ENCODE data around the gene FNDC11. TPM values are rescaled to one million over a fixed set of nuclear protein-coding genes. Genes with fewer than 3 reads are reported as not detected.

The FNDC11 gene
- total RNA-seq, 1 experiment from 2014 or later: 1.8 TPM

DNA sequence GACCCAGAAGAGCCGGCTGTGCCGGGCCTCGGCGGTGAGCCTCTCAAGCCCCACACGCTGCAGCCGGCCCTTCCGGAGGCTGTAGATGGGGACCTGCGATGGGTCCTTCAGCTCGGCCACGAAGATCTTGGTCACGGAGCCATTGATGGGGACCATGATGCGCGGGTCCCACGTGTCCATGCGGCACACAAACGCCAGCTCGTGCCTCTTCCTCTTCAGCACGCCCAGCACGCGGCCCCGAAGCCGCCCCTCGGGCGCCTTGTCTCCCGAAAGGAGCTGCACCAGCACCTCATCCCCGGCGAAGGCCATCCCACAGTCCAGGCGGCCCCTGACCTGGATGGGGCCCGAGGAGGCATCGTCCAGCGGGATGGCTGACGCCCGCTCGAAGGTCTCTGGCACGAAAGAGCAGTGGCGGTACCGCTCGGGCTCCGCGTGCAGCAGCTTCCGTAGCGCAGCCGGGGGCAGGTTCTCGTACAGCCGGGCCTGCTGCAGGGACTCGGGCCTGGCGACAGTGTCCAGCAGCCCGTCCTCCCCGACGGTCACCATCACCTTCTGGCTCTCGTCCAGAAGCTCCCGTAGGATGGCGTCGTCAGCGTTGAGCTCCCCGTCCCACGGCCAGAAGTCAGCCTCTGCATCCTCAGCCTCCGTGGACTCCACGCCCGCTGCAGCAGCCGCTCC lies 11.2 kb downstream of the FNDC11 start:
- no peak overlapping the region for H3K27ac ChIP-seq (ENCODE audit: low read length)
- ATAC-seq: no peak
- no peak overlapping the region for H3K4me2 ChIP-seq (ENCODE audit: low read length)
- H3K4me1 ChIP-seq (ENCODE audit: insufficient read depth, low read length): no peaks in the 10 kb centered on the region
- CTCF ChIA-PET: no interaction called here
- H3K27me3 ChIP-seq (ENCODE audit: low read length): no peaks in the 10 kb centered on the region
- no peaks in the 10 kb centered on the region for H3K9me2 ChIP-seq (replicated peaks; ENCODE audit: low read length)
- BruUV-seq (replicated peaks): no TSS peak
- H3K4me3 ChIP-seq (ENCODE audit: low read length): no peak overlapping the region
- H3K9me3 ChIP-seq (ENCODE audit: low read length): no peaks in the 10 kb centered on the region
- TF ChIP-seq CTCF (conservative IDR thresholded peaks at IDR 0.05; ENCODE audit: low read depth, low read length) (no peak), EZH2 (IDR thresholded peaks at IDR 0.05; ENCODE audit: low read length, unreplicated experiment) (no peak), EZH2phosphoT487 (IDR thresholded peaks at IDR 0.05; ENCODE audit: borderline replicate concordance, low read length) (no peak)
- H3K79me2 ChIP-seq (ENCODE audit: low read length): no peaks in the 10 kb centered on the region
- no peak overlapping the region for H2AFZ ChIP-seq (ENCODE audit: low read length)
- intact Hi-C loops (cut with micrococcal nuclease): no loop called here
- no peak overlapping the region for H3K9ac ChIP-seq (ENCODE audit: low read length)
- no peak for DNase-seq
- no peaks in the 10 kb centered on the region for H4K20me1 ChIP-seq (ENCODE audit: low read length)
- POLR2A ChIA-PET (ENCODE audit: unreplicated experiment): interaction anchor here (0.6 kb wide), 1 partner anchor 9 kb away, joined by 4 read pairs; the partner anchor contains the start of gene HELZ2
- peaks cover 3% of the 10 kb centered on the region; the same call in 1 of the 2 replicates for H3K36me3 ChIP-seq (ENCODE audit: low read depth, low read length)
- H3F3A ChIP-seq (ENCODE audit: low read length, unreplicated experiment): no peaks in the 10 kb centered on the region

- Histone ChIP-seq H3F3A (ENCODE audit: low read length, unreplicated experiment) (no peaks in the 10 kb centered on the region), H3K27ac (ENCODE audit: low read length) (no peak overlapping the region), H3K9me2 (replicated peaks; ENCODE audit: low read length) (no peaks in the 10 kb centered on the region), H3K27me3 (ENCODE audit: low read length) (no peaks in the 10 kb centered on the region), H3K79me2 (ENCODE audit: low read length) (no peaks in the 10 kb centered on the region), H3K9me3 (ENCODE audit: low read length) (no peaks in the 10 kb centered on the region), H2AFZ (ENCODE audit: low read length) (no peak overlapping the region), H3K9ac (ENCODE audit: low read length) (no peak overlapping the region), H3K4me2 (ENCODE audit: low read length) (no peak overlapping the region), H3K4me3 (ENCODE audit: low read length) (no peak overlapping the region), H3K36me3 (ENCODE audit: low read depth, low read length) (no peaks in the 10 kb centered on the region), H4K20me1 (ENCODE audit: low read length) (no peaks in the 10 kb centered on the region), H3K4me1 (ENCODE audit: insufficient read depth, low read length) (no peaks in the 10 kb centered on the region)
- TF ChIP-seq EZH2phosphoT487 (IDR thresholded peaks at IDR 0.05; ENCODE audit: borderline replicate concordance, low read length) (no peak), CTCF (conservative IDR thresholded peaks at IDR 0.05; ENCODE audit: low read depth, low read length) (no peak)
- DNase-seq (no peak), ATAC-seq (no peak)
- ChIA-PET CTCF (no interaction called here), POLR2A (ENCODE audit: unreplicated experiment) (interaction anchor here (0.6 kb wide), 1 partner anchor 8 kb away, joined by 4 read pairs; the partner anchor contains the start of gene HELZ2)
- BruUV-seq (replicated peaks): no TSS peak
- intact Hi-C loops (cut with micrococcal nuclease): no loop called here
Observed at GRCh38 chr20:63565699-63566335, 11.9 kb downstream of the FNDC11 start.
